H1 (cell line): ENCODE measurements around the gene RMC1. TPM values are rescaled to one million over a fixed set of nuclear protein-coding genes. Genes with fewer than 3 reads are reported as not detected.
"Not testable (repeated sequence)": the region's sequence is repeated elsewhere in the genome, so short reads cannot be mapped to it uniquely, and the experiment has no call there.

Experiments used
- CTCF ChIA-PET: fragments of 300-600 bp; sonication (Branson Sonifier 250); formaldehyde crosslinking; loops from one replicate; lab custom pipeline; 2021; ENCODE audit not compliant: partially characterized antibody; lab: Charles Lee
- POLR2A ChIA-PET: fragments of 300-600 bp; sonication (Branson Sonifier 250); formaldehyde crosslinking; loops from one replicate; lab custom pipeline; 2021; ENCODE audit warnings: inconsistent platforms; ENCODE audit not compliant: partially characterized antibody; lab: Charles Lee
- DNase-seq, 2 experiments: peaks; one replicate each; pipeline versions ENCODE4 v3.0.0 to v3.0.0-alpha.2; 2010 to 2022; ENCODE audit warnings: low spot score in 2 of 2, low read depth in 1 of 2, mixed read lengths in 1 of 2
- FAIRE-seq: peaks from 2 replicates; lab custom pipeline; 2011; peaks lifted over from hg19 to GRCh38; lab: Jason Lieb, UNC
- H2AFZ ChIP-seq: 2 replicates; pipeline ENCODE4 v1.8.1; 2012; ENCODE audit warnings: low read length, inconsistent platforms
- H2AK5ac ChIP-seq: 2 replicates; pipeline ENCODE4 v1.6.1; 2013; ENCODE audit warnings: low read depth, low read length
- H2BK120ac ChIP-seq: replicated peaks from 2 replicates; pipeline ENCODE3; 2013; ENCODE audit warnings: low read depth, low read length, inconsistent platforms
- H2BK12ac ChIP-seq: 2 replicates; pipeline ENCODE4 v1.6.1; 2013; ENCODE audit warnings: low read depth, low read length
- H2BK15ac ChIP-seq: 2 replicates; pipeline ENCODE4 v1.6.1; 2013; ENCODE audit warnings: low read length
- H2BK20ac ChIP-seq: 2 replicates; pipeline ENCODE4 v1.6.1; 2013; ENCODE audit warnings: low read length
- H2BK5ac ChIP-seq: 2 replicates; pipeline ENCODE4 v1.6.1; 2013; ENCODE audit warnings: low read depth, low read length
- H3K14ac ChIP-seq: 2 replicates; pipeline ENCODE4 v1.6.1; 2013; ENCODE audit warnings: inconsistent platforms; ENCODE audit not compliant: insufficient read length
- H3K18ac ChIP-seq: 2 replicates; pipeline ENCODE4 v1.6.1; 2013; ENCODE audit warnings: low read length; ENCODE audit errors: extremely low read depth
- H3K23ac ChIP-seq: 2 replicates; pipeline ENCODE4 v1.6.1; 2013; ENCODE audit warnings: inconsistent platforms; ENCODE audit not compliant: insufficient read length
- H3K23me2 ChIP-seq: 2 replicates; pipeline ENCODE4 v1.6.1; 2013; ENCODE audit warnings: low read depth, low read length
- H3K27ac ChIP-seq: 2 replicates; pipeline ENCODE4 v1.6.1; 2011; ENCODE audit warnings: low read depth, low read length, inconsistent platforms
- H3K27me3 ChIP-seq, 4 experiments: replicated peaks in 1 of 4; 1 replicate in 1 of 4; 2 replicates in 3 of 4; pipeline versions ENCODE4 v1.6.1 to v1.8.1; 2011 to 2013; ENCODE audit warnings: low read length in 3 of 4, mild to moderate bottlenecking in 3 of 4, inconsistent platforms in 2 of 4, mixed read lengths in 2 of 4, moderate library complexity in 1 of 4; ENCODE audit not compliant: control insufficient read depth in 3 of 4, insufficient read depth in 3 of 4; ENCODE audit errors: extremely low read depth in 1 of 4
- H3K36me3 ChIP-seq, 4 experiments: 2 replicates each; pipeline versions ENCODE4 v1.6.1 to v1.8.1; 2011 to 2013; ENCODE audit warnings: mild to moderate bottlenecking in 4 of 4, low read length in 3 of 4, moderate library complexity in 2 of 4, control low read depth in 1 of 4, inconsistent platforms in 1 of 4; ENCODE audit not compliant: insufficient read depth in 4 of 4, control insufficient read depth in 2 of 4
- H3K4ac ChIP-seq: replicated peaks from 2 replicates; pipeline ENCODE3; 2013; ENCODE audit warnings: low read length, low read depth, mixed read lengths, inconsistent platforms; ENCODE audit not compliant: insufficient read length
- H3K4me1 ChIP-seq, 4 experiments: replicated peaks in 1 of 4; 1 replicate in 1 of 4; 2 replicates in 3 of 4; pipeline versions ENCODE4 v1.6.1 to v1.8.1; 2011 to 2013; ENCODE audit warnings: low read length in 3 of 4, inconsistent platforms in 2 of 4, mixed read lengths in 1 of 4; ENCODE audit not compliant: insufficient read depth in 4 of 4, control insufficient read depth in 3 of 4
- H3K4me2 ChIP-seq, 2 experiments: 2 replicates each; pipeline versions ENCODE4 v1.6.1 to v1.8.1; 2011 to 2013; ENCODE audit warnings: low read depth in 2 of 2, low read length in 2 of 2, control low read depth in 1 of 2, inconsistent platforms in 1 of 2, mild to moderate bottlenecking in 1 of 2; ENCODE audit not compliant: insufficient read depth in 1 of 2
- H3K4me3 ChIP-seq, 4 experiments: fragments of 200-600, 300-600 bp in 1 of 4; sonication (generic), shearing (Covaris generic), sonication (Bioruptor Twin) in 1 of 4; 2 replicates each; pipeline versions ENCODE4 v1.5.1 to v1.8.1; 2011 to 2016; ENCODE audit warnings: low read length in 4 of 4, low read depth in 3 of 4, control low read depth in 2 of 4, inconsistent platforms in 2 of 4, mild to moderate bottlenecking in 2 of 4, mixed read lengths in 1 of 4, moderate library complexity in 1 of 4; ENCODE audit not compliant: insufficient read depth in 2 of 4; ENCODE audit errors: extremely low read depth in 1 of 4
- H3K56ac ChIP-seq: replicated peaks from 2 replicates; pipeline ENCODE3; 2013; ENCODE audit warnings: low read depth, mild to moderate bottlenecking, mixed read lengths, low read length, inconsistent platforms; ENCODE audit not compliant: insufficient read length
- H3K79me1 ChIP-seq: 2 replicates; pipeline ENCODE4 v1.6.1; 2013; ENCODE audit warnings: low read depth, low read length, control low read depth
- H3K79me2 ChIP-seq, 2 experiments: 2 replicates each; pipeline versions ENCODE4 v1.6.1 to v1.8.1; 2012 to 2013; ENCODE audit warnings: low read length in 2 of 2, mild to moderate bottlenecking in 2 of 2, inconsistent platforms in 1 of 2; ENCODE audit not compliant: insufficient read depth in 2 of 2, control insufficient read depth in 1 of 2
- H3K9ac ChIP-seq, 4 experiments: replicated peaks in 1 of 4; 1 replicate in 1 of 4; 2 replicates in 3 of 4; pipeline versions ENCODE4 v1.6.1 to v1.8.1; 2011 to 2013; ENCODE audit warnings: low read depth in 3 of 4, low read length in 3 of 4, control low read depth in 2 of 4, mild to moderate bottlenecking in 2 of 4, moderate library complexity in 2 of 4, inconsistent platforms in 1 of 4; ENCODE audit errors: extremely low read depth in 1 of 4
- H3K9me3 ChIP-seq, 2 experiments: 2 replicates each; pipeline versions ENCODE4 v1.6.1 to v1.8.1; 2012 to 2013; ENCODE audit warnings: mild to moderate bottlenecking in 2 of 2, moderate library complexity in 2 of 2, control low read depth in 1 of 2, inconsistent platforms in 1 of 2, low read depth in 1 of 2, low read length in 1 of 2, mixed read lengths in 1 of 2; ENCODE audit not compliant: insufficient read depth in 2 of 2
- H4K20me1 ChIP-seq, 2 experiments: replicated peaks in 1 of 2; 2 replicates each; pipeline versions ENCODE3 to v1.8.1; 2011 to 2013; ENCODE audit warnings: inconsistent platforms in 2 of 2, low read length in 2 of 2, mild to moderate bottlenecking in 1 of 2; ENCODE audit not compliant: insufficient read depth in 2 of 2, control insufficient read depth in 1 of 2
- H4K5ac ChIP-seq: 2 replicates; pipeline ENCODE4 v1.6.1; 2013; ENCODE audit warnings: low read length, low read depth, mixed read lengths, inconsistent platforms; ENCODE audit not compliant: insufficient read length
- H4K8ac ChIP-seq: 2 replicates; pipeline ENCODE4 v1.8.0; 2013; ENCODE audit warnings: mild to moderate bottlenecking, moderate library complexity, low read length, inconsistent platforms; ENCODE audit not compliant: insufficient read depth; ENCODE audit errors: extremely low read depth
- H4K91ac ChIP-seq: replicated peaks from 2 replicates; pipeline ENCODE3; 2013; ENCODE audit warnings: low read length, mixed read lengths, inconsistent platforms; ENCODE audit not compliant: insufficient read length
- WGBS, 2 experiments: shearing (Covaris generic) in 1 of 2; methylation state at CpG; one replicate each; pipeline versions ENCODE4 v1.1.6 to v1.1.7; 2013 to 2015; ENCODE audit warnings: low lambda C conversion rate in 2 of 2, mixed read lengths in 2 of 2, inconsistent platforms in 1 of 2, low coverage in 1 of 2, missing lambda C conversion rate in 1 of 2; ENCODE audit not compliant: insufficient replicate concordance in 2 of 2, insufficient coverage in 1 of 2, insufficient read length in 1 of 2; ENCODE audit errors: extremely low coverage in 1 of 2, missing lambda C conversion rate in 1 of 2; 5-methylcytosine and 5-hydroxymethylcytosine counted together
- polyA plus RNA-seq, 7 experiments: library from polyadenylated mRNA; depleted of rRNA in 3 of 7; stranded (reverse) in 5 of 7; unstranded in 2 of 7; fragments of >200 nt in 5 of 7; fragments of 200-250 nt in 2 of 7; gene quantifications; 1 replicate in 5 of 7; 2 replicates in 1 of 7; 4 replicates in 1 of 7; pipeline versions ENCODE4 v1.2.1 to v1.2.3, GENCODE V29; 2011 to 2013; ENCODE audit warnings: missing spikeins in 2 of 7, mixed read lengths in 2 of 7
- total RNA-seq: library from RNA; stranded (reverse); fragmentation: NEBNext Ultra II Directional; extraction: Animal tissue kit (Norgen Biotek cat#: 25700); gene quantifications from 2 replicates; pipeline ENCODE4 v1.2.1, GENCODE V29; 2021

RMC1 gene
- total and polyA plus RNA-seq, 2 of the 8 experiments (the other 6 are each of a cell fraction or from before 2014, with no cell fraction given), result 16.4 to 20.1 TPM

DNA sequence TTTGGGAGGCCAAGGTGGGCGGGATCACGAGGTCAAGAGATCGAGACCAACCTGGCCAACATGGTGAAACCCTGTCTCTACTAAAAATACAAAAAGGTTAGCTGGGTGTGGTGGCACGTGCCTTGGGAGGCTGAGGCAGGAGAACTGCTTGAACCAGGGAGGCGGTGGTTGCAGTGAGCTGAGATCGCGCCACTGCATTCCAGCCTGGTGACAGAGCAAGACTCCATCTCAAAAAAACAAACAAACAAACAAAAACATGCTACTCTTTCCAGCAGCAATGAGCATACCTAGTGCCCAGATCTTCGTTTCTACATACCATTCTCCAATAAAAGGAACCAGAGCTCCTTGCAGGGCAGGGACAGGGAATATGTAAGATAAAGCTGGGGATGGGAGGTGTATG lies 54.2 kb downstream of the RMC1 start:
- FAIRE-seq, H3K18ac ChIP-seq, H4K20me1 ChIP-seq, H3K9me3 ChIP-seq, H2BK20ac ChIP-seq, H2BK12ac ChIP-seq, H3K4me2 ChIP-seq, H3K27me3 ChIP-seq, H2AFZ ChIP-seq, H3K9ac ChIP-seq, H3K4me3 ChIP-seq, DNase-seq, H3K4me1 ChIP-seq, H3K79me2 ChIP-seq, H3K27ac ChIP-seq, POLR2A ChIA-PET, H3K23me2 ChIP-seq, H3K56ac ChIP-seq, H4K8ac ChIP-seq, H2BK5ac ChIP-seq, H2BK15ac ChIP-seq, H4K91ac ChIP-seq, H3K79me1 ChIP-seq, H2BK120ac ChIP-seq, H2AK5ac ChIP-seq, H3K4ac ChIP-seq, H3K23ac ChIP-seq, H4K5ac ChIP-seq, H3K14ac ChIP-seq: not testable (repeated sequence)
- CTCF ChIA-PET, result interaction anchor here (1.4 to 1.5 kb wide), 2 partner anchors 13 to 22 kb away, joined by 3 to 4 read pairs; no protein-coding TSS in a partner anchor
- WGBS, 2 experiments, result 87% methylated on average over 8 of the region's 8 CpGs; no CpG with 5 or more reads in 1 of the 2 experiments
- H3K36me3 ChIP-seq, result peaks cover 11 to 55% (median 34%) of the 10 kb centered on the region in 4 experiments; a peak in 7 of 8 replicates
